GM12801 (cell line): ENCODE data around the gene CREG2.

Source experiments
- TF ChIP-seq, protein P1 (sequence below): IDR thresholded peaks from one replicate; pipeline ENCODE4 v1.5.1; 2011; ENCODE audit warnings: control low read depth; ENCODE audit not compliant: insufficient read length; ENCODE audit errors: extremely low read depth

CREG2 gene

GRCh38 chr2:101428422-101429176 is 41.3 kb upstream of the CREG2 start:
- TF ChIP-seq, protein P1, sequence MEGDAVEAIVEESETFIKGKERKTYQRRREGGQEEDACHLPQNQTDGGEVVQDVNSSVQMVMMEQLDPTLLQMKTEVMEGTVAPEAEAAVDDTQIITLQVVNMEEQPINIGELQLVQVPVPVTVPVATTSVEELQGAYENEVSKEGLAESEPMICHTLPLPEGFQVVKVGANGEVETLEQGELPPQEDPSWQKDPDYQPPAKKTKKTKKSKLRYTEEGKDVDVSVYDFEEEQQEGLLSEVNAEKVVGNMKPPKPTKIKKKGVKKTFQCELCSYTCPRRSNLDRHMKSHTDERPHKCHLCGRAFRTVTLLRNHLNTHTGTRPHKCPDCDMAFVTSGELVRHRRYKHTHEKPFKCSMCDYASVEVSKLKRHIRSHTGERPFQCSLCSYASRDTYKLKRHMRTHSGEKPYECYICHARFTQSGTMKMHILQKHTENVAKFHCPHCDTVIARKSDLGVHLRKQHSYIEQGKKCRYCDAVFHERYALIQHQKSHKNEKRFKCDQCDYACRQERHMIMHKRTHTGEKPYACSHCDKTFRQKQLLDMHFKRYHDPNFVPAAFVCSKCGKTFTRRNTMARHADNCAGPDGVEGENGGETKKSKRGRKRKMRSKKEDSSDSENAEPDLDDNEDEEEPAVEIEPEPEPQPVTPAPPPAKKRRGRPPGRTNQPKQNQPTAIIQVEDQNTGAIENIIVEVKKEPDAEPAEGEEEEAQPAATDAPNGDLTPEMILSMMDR, result no peak

- TF ChIP-seq, protein P1, result no peak
These were observed 40.4 kb upstream of the CREG2 start for GRCh38 chr2:101427743-101428142.

DNA sequence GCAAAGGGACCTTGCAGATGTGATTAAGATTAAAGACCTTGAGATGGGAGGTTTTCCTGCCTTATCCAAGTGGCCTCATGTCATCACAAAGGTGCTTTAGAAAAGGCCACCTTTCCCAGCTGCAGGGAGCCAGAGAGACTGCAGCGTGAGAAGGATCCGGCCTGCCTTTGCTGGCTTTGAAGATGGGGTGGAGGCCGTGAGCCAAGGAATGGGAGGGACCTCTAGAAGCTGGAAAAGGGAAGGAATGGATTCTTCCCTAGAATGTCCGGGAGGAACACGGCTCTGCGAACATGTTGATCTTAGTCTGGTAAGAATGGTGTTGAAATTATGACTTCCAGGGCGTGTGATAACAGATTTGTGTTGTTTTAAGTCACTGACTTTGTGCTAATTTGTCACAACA is 39.9 kb upstream of the CREG2 start:
- TF ChIP-seq, protein P1, result no peak

DNA sequence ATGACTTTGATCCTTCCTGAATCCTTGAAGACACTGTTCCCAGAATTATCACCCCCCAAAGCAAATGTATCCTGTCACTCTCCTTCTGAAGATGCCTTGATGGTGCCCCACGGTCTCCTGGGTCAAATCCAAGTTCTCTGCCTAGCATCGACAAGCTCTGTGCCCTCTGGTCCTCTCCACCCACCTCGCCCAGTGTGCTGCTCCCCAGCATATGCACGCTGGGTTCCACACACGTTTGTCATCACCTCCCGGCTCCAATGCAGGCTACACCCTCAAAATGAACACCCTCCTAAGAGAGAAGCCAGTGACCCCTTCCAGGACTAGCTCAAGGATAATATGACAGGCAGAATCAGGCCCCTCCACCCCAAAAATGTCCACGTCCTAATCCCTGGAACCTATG is 39.5 kb upstream of the CREG2 start:
- TF ChIP-seq, protein P1, result no peak

GRCh38 chr2:101420623-101421022 is 33.3 kb upstream of the CREG2 start:
- TF ChIP-seq, protein P1, result no peak

DNA sequence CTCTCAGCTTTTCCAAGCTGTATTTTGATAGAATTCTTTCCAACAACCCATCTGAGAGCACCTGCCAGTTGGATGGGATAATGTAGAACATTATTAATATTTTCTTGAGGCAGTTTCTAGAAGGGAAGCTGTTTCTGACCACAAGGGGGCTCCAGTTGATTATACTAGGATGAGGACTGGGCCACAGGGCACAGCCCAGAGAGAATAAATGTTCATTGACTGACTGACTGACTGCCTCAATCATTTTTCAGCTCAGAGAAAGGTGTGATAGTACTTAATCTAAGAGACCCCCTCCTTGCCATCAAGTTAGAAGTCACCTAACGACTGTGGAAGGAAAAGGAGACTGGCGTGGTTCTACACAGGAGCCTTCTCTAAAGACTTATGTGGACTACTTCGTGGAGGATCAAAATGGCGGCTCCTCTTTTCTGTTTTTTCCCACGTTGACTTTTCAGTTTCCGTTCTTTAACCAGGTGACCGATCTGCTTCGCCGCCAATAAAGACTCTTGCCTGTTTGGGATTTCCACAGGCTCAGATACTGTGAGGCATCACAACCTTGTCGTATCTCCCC is 31.9 kb upstream of the CREG2 start:
- TF ChIP-seq, protein P1, result no peak

DNA sequence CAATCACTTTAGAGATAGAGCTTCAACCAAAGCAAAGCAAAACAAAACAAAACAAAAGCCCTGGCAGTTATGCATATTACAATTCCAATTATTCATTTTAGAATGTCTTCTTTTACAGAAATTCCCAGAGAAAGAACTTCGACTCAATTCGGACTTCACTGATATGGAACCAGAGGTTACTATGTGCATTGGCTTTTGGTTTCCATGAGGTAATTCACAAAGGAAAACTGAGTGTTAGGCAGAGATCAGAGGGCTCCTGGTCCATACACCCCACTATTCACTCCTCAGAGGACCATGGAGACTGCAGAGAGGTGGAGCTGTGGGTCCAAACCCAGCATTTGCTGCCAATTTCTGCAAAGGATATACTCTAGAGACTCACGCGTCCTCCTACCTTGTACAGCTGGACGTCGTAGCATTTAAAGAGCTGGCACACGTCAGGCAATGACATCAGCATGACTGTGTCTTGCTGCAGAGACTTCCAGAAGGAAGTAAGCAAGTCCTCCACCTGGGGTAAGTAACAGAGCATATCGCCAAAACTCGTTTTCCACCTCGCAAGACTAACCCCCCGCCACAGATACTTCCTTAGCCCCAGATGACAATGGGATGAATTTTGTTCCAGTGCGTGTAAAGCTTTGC is 31.3 kb upstream of the CREG2 start:
- TF ChIP-seq, protein P1, result no peak
